DMS114 treated with DMSO at 0.1 percent for 48 hours (cell line): ENCODE results near the gene RCBTB1.
"Not testable (repeated sequence)": the region's sequence is repeated elsewhere in the genome, so short reads cannot be mapped to it uniquely, and the experiment has no call there.

Source experiments
- DNase-seq: peaks from one replicate; lab custom pipeline; 2025; ENCODE audit not compliant: unreplicated experiment; lab: John Stamatoyannopoulos, UW

Gene RCBTB1

DNA sequence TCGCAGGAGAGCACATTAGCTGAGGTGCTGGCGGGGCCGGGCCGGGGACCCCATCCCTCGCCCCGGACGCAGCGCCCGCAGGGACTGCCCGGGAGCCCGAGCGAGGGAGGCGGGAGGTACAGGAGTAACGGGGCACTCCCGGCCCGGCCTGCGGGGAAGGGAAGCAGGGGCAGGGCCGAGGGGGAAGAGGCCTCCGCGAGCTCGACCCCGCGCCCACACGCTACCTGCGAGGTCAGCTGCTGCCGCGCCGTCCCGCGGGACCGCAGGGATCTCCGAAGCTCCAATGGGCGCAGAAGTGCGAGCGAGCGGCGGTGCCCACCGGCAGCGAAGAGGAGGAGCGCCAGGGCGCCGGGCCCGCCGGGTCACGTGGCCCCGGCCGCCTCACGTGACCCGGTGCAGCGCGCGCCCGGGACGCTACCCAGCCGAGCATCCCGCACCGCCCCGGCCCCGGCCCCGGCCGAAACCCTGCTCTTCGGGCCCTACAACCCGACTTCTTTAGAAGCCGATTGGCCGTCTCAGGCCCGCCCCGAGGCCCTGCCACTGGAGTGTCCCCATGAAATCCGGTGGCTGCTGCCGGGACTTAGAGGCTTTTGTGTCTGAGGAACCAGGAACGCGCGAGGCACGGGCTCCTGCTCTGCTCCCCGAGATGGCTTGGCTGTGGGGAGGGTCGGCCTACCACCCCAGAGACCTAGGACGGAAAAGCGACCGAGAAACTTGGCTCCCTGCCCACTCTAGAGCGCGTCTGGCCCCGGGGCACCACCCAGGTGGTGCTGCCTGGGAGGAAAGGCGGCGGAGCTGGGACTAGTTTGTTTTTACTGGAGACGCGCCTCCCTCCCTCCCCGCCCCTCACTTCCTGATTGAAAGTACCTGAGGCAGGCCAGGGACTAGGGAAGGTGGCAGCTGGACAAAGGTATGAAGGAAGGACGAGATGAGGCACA, at the start of gene RCBTB1:
Gene RCBTB1 (minus strand): TSS at position 339 of the 938 bp plus-strand sequence. CDS start 18,279 bp downstream, outside the sequence.
- no peak for DNase-seq

DNA sequence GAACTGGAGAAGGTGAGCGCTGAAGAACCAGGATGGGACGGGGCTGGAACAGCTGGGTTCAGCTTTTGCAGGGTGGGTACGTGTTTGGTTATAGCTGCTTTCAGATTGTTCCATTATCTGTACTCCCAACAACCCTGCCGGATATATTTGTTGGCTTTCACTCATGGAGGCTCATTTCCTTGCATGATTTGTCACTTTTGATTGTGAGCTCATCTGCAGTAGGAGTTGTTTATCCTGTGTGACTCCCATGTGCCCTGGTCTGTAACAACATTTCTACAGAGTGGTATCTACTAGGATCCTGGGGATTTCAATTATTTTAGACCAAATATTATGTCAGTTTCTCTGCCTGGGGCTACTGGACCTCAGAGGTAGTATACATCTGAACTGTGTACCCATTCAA, 48.4 kb upstream of the RCBTB1 start:
- DNase-seq, result no peak

DNA sequence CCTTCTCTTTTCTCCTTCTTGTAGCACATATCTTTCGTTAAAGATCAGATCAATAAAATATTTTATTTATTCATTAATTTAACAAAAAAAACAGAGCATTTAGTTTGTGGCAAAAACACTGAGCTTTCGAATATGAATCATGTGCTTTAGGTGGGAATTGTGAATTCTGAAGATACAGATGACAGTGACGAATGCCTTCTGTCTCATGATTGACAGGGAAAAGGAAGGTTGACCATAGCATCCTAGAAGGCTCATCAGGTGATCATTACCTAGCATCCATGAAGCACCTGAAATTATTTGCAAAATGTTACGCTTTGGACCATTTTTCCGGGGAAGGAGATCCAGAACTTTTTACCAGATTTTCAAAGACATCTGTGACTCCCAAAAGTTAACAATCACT, 46.8 kb upstream of the RCBTB1 start:
- DNase-seq, result no peak

DNA sequence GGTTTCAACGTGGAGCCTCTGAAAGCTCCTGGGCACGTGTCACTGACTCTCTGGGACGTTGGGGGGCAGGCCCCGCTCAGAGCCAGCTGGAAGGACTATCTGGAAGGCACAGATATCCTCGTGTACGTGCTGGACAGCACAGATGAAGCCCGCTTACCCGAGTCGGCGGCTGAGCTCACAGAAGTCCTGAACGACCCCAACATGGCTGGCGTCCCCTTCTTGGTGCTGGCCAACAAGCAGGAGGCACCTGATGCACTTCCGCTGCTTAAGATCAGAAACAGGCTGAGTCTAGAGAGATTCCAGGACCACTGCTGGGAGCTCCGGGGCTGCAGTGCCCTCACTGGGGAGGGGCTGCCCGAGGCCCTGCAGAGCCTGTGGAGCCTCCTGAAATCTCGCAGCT, 45.2 kb upstream of the RCBTB1 start:
- DNase-seq, result no peak

DNA sequence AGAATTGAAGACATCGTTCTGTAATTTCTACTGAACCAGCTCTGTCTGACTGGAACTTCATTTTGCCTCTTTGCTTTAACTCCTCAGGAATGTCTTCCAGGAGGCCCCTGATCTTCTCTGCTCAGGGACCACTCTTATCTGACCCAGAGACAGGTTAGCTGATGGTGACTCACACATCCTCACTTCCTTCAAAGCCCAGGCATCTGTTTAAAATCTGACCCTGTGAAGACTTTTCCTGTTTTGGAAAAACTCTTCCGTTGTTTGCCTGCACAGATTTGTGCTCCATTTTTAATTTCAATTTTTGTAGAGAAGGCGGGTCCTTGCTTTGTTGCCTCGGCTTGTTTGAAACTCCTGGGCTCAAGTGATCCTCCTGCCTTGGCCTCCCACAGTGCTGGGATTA, 44.6 kb upstream of the RCBTB1 start:
- no peak for DNase-seq

DNA sequence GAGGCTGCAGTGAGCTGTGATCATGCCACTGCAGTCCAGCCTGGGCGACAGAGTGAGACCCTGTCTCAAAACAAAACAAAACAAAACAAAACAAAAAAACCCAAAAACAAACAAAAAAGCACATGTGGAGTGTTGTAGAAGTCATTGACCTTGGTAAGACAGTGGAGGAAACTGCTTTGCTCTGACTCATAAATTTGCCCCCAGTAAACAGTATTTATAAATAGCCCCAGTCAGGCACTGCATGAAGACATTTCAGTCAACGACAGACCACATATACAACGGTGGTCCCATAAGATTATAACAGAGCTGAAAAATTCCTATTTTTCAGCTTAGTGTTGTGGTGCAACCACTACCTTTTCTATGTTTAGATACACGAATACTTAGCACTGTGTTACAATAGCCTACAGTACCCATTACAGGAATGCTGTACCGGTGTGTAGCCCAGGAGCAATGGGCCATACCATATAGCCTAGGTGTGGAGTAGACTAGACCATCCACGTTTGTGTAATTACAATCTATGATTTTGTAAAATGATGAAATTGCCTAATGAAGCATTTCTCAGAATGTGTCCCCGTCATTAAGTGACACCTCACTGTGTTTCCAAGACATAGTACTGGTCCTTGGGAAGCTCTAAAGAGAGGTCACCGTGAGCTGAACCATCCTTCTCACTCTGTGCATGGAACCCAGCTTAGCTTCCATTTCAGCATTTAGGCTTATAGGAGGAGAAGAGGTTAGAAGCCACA, 44.0 kb upstream of the RCBTB1 start:
- DNase-seq, result no peak

DNA sequence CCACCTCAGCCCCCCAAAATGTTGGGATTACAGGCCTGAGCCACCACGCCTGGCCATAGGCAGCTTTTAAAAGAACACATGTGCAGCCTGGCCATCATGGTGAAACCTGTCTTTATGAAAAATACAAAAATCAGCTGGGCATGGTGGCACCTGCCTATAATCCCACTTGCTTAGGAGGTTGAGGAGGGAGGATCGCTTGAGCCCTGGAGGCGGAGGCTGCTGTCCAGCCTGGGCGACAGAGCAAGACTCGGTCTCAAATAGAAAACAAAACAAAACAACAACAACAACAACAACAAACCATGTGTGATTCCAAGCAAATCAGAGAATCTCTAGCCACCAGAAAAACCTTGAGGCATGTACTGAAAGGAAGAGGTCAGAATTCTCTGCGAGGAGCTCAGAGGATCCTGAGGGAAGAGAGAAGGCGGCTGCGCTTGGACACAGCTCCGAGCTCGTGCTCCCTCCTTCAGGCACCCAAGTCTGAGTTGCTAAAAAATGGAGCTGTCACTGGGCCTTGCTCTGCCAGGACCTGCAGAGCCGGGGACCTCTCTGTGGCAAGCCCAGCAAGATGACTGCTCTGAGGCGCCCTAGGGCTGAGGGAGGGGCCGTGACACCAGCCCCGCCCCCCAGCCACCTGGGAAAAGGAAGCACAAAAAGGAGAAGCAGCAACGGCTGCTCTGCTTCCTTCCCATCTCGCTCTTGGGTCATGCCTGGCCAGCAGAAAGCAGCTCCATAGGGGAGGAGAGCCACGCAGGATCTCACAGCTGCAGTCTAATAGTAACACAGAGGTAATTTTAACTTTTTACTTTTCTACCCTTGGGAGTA, 42.7 kb upstream of the RCBTB1 start, which contains the start of gene ARL11:
Gene ARL11 (plus strand): TSS at position 677 of the 822 bp plus-strand sequence. CDS start 1,941 bp downstream, outside the sequence.
- no peak for DNase-seq

DNA sequence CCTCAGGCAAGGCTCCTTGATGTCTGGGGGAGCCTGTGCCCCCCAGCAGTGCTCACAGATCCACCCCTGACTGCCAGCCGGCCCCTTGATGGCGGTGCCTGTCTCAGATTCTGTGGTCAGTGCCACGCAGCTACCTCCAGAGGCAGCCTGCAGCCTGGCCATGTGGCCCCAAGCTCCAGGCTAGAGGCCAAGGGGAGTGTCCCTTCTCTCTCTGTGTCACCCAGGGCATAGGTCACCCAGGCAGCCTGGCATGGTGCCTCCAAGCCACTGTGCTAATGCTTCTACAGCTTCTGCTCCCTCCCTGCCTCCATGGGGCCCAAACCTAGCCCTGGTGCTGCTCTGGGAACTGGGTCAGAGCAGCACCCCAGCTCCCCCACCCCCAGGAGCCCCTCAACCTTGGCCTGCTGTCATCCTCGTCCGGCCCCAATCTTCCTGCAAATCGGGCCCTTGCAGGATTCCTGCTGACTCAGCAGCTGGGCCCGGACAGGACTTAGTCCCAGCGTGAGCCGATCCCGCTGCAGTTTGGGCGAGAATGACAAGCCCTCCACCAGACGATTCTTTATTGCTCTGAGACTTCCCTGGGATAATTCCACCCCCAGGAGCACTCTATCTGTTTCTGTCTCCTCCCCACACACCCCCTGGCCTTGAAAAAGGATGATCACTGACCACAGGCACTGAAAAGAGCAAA, 40.2 kb upstream of the RCBTB1 start:
- no peak for DNase-seq

DNA sequence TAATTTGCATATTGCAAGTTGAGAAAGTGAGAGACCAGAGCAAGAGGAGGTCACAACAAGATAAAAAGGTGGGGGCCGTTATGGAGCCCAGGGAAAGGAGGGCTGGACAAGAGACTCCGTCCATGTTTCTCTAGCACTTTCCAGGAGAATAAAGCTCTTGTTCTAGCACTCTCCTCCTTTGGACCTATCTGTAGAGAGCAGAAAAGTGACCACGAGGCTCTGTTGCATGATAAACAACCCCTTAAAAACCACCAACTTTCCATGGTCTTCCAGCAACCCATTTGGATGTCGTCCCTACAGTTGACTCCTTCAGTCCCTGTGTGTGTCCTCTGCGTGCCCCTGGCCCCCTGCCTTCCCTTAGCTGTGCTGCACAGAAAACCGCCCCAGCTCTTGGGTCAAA, 38.9 kb upstream of the RCBTB1 start:
- DNase-seq, result no peak

DNA sequence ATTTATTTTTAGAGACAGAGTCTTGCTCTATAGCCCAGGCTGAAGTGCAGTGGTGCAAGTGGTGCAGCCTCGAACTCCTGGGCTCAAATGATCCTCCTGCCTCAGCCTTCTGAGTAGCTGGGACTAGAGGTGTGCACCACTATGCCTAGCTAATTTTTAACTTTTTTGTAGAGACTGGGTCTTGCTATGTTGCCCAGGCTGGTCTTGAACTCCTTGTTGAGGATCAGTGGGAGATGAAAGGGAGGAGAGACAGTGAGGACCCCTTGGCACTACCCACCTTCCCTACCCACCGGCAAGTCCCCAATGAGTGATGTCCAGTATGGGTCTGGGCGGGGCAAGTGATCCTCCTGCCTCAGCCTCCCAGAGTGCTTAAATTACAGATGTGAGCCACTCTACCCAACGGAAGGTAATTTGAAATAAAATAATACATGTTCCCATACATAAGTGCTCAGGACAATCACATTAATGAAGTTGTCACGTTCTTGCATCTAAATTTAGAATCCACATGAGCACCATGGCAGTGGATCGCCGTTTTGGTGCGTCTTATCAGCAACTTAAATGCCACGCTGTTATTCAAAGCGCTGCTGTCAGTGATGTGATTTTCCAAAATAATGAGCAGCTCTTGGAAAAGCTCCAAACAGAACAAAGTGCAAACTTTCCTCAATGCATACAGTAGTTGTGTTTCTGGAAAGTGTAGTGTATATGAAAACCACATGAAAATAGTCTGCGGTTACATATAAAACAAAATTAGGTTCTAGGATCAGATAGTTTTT, 37.0 kb upstream of the RCBTB1 start:
- no peak for DNase-seq

DNA sequence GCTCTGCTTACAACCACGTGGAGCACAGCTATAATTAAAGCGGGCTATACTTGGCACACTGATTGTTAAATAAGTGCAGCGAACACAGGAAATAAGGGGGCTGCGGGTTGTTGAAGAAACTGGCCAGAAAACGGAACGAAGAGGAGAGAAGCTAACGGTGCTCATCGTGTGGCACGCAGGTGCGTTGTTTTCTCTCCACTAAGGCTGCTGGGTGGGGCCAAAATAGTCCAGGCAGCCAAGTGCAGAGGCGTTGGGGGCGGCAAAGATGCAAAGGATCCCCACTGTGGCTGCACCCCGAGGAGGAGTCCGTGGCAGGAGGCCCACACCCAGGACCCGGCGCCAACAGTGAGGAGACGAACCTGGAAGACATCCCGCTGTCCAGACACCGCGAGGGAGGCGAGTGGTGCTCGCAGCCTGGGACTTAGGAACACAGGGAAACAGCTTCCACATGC, 34.8 kb upstream of the RCBTB1 start:
- DNase-seq, result no peak

DNA sequence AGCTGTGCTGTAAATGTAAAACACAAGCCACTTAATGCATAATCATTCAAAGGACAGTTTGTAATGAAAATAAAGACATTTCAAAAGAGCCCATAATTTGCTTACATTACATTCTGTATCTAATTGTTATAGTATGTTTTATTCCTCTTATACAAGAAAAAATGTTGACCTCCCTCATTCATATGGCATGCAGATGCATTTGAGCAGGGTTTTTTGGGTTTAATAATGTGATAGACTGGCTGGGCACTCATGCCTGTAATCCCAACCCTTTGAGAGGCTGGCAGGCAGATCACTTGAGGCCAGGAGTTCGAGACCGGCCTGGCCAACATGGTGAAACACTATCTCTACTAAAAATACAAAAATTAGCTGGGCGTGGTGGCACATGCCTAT, 31.3 kb upstream of the RCBTB1 start:
- DNase-seq, result no peak

DNA sequence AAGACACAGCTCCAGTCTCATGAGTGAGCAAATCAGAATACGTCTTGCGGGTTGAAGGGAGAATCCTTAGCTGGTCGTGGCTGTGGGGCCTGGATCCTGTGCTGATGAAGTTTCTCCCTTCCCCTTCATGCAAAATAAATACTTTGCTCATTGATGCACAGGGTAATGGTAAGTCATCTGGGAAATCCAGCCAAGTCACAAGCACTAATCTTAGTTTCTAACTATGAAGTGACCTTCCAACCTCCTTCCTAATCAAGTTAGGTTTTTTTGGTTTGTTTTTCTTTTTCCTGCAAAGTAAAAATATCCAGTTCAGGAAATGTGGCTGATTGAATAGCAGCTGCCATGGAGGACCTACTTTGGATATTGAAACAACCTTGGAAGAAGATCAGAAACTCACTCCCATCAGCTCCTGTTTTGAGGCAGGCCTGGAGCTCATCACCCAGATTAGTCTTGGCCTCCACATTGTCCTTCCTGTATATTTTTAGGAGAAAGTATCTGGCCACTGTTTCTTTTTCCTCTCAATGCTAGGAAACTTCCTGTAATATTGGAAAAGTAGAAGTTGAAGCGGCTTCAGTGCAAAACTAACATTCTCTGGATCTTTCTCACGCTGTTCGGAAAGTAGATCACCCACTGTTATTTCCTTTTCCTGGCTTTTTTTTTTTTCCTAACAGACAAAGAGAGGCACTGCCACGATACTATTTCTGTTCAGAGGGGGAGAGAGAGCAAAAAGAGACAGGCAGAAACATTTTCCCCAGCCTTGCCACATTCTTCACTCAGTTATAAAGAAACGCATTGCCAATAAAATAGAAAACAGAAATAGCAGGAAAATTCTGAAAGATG, 30.7 kb upstream of the RCBTB1 start:
- DNase-seq, result no peak

DNA sequence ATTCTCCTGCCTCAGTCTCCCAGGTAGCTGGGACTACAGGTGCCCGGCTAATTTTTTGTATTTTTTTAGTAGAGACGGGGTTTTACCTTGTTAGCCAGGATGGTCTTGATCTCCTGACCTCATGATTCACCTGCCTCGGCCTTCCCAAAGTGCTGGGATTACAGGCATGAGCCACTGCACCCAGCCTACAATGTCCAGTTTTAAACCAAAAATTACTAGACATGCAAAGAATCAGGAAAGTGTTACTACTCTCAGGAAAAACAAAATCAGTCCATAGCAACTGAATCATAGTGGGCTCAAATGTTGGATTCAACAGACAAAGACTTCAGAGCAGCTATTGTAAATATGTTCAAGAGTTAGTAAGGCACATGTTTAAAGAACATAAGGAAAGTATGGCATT, 26.7 kb upstream of the RCBTB1 start:
- not testable (repeated sequence) for DNase-seq

DNA sequence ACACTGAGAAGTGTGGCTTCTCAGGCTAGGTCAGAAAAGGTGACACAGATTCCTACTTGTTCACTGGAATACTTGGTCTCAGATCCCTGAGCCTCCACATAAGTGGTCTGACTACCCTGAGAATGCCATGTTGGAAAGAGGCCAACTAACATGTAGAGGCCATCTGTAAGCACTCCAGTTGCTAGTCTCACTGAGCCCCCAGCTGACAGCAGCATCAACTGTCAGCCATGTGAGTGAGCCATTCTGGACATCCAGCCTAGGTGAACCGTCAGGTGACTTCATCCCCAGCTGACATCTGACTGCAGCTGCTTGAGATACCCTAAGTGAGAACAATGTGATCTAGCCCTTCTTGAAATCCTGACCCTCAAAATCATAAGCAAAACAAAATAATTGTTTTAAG, 24.8 kb upstream of the RCBTB1 start:
- no peak for DNase-seq

DNA sequence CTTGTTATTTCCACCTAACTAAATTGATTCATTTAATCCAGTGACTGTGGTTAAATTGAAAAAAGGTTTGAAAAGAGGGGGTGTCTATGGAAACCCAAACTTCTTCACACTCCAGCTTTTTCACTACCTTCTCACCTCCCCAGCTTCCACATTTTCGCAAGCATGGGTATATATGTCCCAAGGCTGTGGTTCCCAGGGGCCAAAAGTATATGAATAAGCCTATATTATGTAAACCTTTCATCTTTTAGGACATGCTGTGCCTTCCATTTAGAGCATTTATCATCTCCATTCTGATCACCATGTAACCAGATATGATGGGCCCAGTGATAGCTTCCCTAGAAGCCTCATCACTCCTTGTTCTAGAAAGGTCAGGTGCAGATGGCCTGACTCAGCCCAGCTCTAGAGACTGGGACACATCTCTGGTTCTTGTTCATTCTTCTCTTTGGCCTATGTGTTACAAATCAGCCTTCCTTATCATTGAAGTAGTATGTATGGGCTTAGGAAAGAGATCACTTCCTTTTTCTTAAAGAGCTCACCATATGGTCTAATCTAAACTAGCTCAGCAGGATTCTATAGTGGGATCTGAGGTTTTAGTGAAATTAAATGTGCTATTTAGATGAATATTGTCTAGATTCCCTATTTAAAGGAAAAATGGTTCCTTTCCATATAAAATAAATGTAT, 23.4 kb upstream of the RCBTB1 start:
- no peak for DNase-seq

DNA sequence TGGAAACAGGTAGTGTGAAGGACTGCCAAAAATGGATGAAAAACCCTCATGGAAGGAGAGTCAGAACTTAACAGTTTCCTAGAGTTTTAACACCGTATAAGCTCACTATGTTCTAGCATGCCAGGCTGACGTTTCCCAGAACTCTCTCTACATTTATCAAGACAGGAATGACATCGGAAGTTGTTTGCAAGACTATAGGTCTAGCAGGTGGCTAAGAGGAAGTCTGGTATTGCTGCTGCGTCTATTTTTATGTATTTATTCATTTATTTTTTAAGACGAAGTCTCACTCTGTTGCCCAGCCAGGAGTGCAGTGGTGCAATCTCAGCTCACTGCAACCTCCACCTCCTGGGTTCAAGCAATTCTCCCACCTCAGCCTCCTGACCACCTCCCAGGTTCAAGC, 22.4 kb upstream of the RCBTB1 start:
- DNase-seq, result no peak
